ENCODE results near the gene RPL23. TPM values are rescaled to one million over a fixed set of nuclear protein-coding genes. Genes with fewer than 3 reads are reported as not detected.

Gene RPL23
- total and polyA plus RNA-seq, 9 of the 15 experiments (the other 6 are each of a cell fraction or from before 2014, with no cell fraction given), result 1,745 to 3,667 (median 3,096) TPM

- TF ChIP-seq E2F8 (IDR thresholded peaks at IDR 0.05; ENCODE audit: low read depth, partially characterized antibody) (peak; percentile 80), HMG20B (CRISPR knock-in tag; IDR thresholded peaks at IDR 0.05) (peak; percentile 24; the same call in 1 of the 2 replicates), LARP7 (IDR thresholded peaks at IDR 0.05) (peak; percentile 91), SIN3A (IDR thresholded peaks at IDR 0.05; ENCODE audit: borderline replicate concordance in 2 of 2, control insufficient read depth in 1 of 2, low read depth in 2 of 2, low read length in 2 of 2) (peak; percentile 76 to 86; a peak in 3 of 4 replicates), IRF9 (tag; IDR thresholded peaks at IDR 0.05) (peak; percentile 83), POLR2B (IDR thresholded peaks at IDR 0.05; ENCODE audit: low read depth, partially characterized antibody) (peak; percentile 98), RBBP5 (IDR thresholded peaks at IDR 0.05; ENCODE audit: borderline replicate concordance, insufficient read depth, low read length, poor library complexity, severe bottlenecking) (peak; percentile 97), CHD7 (IDR thresholded peaks at IDR 0.05; ENCODE audit: low read depth, low read length) (no peak), ZNF263 (CRISPR knock-in tag; IDR thresholded peaks at IDR 0.05; ENCODE audit: borderline replicate concordance) (peak; percentile 37; the same call in 1 of the 2 replicates), HDAC8 (tag; IDR thresholded peaks at IDR 0.05) (0 out of 2 replicates have a peak, but pooled peaks have one; percentile 49)
These were observed at the start of gene RPL23 (continued) for GRCh38 chr17:38853292-38854219.
